Fibroblast of gingiva (primary cell): ENCODE results near the gene ANKRD34C.

Experiments
- DNase-seq: peaks from one replicate; pipeline ENCODE4 v3.0.0-alpha.2; 2011; ENCODE audit warnings: low read depth

The ANKRD34C gene

DNA sequence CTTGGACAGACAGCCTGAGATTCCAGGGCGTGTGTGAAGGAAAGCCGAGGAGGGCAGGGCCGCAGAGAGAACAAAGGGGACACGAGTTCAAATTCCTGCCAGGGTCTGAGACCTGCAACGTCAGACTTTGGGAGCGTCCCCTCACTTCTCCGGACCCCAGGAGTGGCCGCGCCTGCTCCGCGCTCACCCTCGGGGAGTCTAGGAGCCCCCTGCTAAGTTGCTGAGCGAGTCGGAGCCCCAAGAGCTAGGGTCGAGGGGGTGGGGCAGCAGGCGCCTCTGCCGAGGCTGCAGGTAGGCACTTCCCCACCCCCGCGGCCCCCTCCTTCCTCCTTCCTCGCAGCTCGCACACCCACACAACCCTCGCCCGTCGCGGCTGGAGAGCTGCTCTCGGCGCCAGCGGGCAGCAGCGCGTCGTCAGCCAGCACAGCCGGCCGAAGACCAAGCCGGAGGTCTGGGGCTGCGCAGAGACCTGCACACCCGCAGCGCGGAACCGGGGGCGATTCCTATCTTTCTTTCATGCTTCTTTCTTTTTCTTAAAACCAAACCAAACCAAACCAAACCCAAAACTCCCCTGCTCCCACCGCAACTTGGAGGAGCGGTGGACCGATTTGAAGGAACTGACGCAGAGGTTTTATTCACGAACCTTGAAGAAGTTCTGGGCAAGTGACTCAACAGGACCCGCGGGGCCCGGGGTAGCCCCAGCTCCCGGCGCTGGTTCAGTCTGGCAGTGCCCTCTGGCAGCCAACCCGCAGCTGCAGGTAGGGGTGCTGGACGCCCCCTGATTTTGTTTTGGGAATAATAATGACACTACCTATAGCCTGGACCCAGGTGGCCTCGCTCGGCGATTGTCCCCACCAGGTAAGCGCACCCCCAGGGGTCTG, at the start of gene ANKRD34C:
ANKRD34C (plus strand) TSS at position 352 of the 881 bp plus-strand sequence. CDS start 10,563 bp downstream, outside the sequence.
- DNase-seq = no peak

DNA sequence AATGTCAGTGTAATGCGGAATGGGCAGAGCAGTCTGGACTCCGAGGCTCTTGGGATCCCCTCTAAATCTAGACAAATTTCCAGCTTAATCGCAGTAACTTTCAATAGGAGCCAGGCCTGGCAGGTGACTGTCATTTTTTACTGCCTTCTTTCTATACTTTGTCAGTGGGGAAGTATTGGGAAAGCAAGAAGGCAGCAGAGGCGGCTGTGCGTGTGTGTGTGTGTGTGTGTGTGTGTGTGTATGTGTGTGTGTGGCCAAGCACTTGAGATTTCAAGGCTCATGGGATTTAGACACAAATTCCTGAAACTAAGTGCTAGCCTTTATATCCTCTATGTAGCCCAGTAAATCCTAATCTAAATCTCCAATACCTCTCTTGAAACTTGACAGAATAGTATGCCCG, 49.3 kb upstream of the ANKRD34C start:
- no peak for DNase-seq

DNA sequence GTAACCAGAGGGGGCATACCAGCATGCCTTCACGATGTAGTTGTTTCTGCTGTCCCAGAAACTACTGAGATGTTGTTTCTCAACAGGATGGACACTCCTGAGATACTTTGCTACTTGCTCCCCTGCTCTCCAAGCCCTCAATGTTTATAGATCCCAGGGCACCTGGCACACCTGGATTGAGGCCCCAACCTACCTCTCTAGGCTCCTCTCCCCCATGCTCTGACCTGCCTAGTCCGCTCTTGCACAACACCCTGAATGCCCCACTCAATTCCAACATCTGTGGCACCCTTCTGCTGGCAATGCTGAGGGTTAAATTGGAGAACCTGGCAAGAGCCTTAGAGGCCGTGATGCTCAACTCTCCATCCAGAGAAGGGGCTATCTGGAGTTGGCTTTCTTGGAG, 42.5 kb upstream of the ANKRD34C start:
- DNase-seq = no peak

DNA sequence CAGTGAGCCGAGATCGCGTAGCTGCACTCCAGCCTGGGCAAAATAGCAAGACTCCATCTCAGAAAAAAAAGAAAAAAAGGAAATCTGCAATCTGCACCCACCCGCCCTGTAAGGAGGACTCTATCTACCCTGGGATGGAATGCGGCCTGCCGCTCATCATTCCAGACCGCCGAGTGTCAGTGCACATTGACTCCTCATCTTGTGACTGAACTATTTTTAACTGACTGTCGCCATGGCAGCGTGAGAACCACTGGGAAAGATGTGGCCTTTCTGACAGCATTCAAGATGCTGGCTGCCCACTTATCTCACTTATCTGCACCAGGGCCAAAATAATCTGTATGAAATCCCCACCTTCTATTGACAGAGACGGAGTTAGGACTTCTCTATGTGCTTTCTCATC, 38.8 kb upstream of the ANKRD34C start:
- DNase-seq = no peak

DNA sequence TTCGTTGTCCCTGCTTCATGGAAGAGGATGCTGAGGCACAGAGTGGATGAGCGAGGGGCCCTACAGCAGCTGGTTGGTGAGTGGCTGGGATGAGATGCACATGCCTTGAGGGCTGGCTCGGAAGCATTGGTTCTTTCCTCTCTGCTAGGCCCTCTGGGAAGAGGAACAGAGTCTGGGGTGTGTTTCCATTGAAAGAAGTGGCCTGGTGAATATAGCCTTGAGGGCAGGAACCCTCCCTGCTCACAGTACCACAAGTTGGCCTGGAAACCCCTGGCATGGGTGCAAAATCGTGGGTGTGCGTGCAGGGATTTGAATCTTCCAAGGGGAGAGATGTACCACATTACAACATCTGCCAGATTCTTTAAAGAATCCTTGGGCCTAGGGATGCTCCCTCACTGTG, 37.6 kb upstream of the ANKRD34C start:
- no peak for DNase-seq

DNA sequence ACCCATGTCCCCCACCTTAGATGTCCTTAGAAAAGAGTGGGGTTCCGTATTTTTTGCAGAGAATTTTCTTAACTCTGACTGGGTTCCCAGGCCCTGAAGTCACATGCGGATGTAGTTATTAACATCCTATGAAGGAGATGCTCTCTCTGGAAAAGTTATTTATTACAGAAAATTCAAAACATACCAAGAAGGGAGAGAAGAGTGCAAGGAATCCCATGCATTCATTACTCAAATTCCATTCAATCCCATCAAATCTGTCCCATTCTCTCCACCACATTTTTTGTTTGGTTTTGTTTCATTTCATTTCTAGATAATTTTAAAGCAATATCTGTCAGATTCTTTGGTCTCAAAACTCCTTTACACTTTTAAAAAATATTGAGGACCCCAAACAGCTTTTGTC, 34.3 kb upstream of the ANKRD34C start:
- DNase-seq = no peak

DNA sequence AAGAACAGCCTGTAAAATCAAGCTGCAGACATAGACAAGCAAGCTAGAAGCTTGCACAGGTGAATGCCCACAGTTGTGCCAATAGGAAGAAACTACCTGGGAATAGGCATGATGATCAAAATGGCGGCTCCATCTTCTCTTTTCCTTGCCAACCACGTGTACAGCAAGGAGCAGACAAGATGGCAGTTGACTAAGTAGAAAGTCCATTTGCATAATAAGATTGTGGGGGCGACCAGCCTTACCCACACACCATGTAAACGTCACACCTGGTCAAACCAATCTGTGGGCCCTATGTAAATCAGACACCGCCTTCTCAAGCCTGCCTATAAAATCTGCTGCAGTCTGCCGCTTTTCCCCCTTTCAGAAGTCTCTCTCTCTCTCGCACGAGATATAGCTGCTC, 25.1 kb upstream of the ANKRD34C start:
- DNase-seq = no peak

DNA sequence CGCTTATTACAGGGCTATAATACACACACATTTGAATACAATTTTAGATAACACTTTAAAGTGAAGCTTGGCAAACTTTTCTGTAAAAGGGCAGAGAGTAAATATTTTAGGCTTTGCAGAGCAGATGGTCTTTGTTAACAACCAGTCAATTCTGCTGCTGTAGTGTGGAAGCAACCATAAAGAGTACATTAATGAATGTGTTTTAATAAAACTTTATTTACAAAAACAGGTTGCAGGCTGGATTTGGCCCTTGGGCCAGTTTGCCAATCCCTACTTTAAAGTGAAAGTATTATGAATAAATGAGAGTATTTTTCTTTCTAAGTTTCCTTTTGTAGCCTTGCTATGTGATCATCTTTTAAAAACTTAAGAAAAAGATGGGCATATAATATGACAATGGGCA, 20.7 kb upstream of the ANKRD34C start:
- no peak for DNase-seq

DNA sequence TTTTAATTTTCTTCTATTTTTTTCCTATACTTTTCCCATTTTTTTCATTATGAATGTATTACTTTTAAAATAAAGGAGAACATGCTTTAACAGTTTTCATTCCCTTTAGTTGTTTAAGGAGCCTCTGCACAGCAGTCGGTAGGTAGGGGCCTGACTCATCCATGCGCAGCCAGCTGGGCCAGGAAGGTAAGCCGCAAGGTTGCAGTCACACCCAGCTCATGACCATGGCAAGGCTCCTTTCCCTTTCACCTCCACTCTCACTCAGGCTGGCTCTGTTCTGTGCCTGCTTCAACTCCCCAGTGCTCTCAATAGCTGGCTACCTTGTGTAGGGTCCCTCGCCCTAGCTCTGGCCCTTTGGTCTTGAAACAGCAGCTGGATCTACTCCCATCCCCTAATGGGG, 17.4 kb upstream of the ANKRD34C start:
- no peak for DNase-seq

DNA sequence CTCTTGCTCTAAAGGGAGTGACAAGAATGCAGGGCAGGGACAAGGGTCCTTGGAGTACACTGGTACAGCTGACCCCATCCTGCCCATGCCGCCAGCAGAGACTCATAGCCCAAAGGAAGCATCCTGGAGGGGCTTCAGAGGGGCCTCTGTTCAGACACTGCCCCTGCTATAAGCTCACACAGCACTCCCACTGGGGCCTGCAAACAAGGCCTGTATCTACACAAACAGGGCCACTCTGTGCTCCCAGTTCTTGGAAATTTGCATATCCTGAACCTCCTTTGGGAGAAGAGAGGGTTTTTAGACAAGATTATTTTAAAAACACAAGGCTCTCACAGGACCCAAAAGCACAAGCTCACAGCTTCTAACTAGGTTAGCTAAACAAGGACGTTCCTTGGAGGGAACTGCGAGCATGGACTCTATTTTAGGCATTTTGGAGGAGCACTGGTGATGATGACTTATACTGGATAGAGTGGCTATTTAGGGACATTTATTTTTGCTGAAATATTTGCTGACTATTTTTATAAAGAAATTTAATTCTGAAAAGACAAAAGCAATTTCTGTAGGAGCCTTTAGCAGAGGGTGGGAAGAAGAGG, 16.4 kb upstream of the ANKRD34C start:
- DNase-seq = no peak

DNA sequence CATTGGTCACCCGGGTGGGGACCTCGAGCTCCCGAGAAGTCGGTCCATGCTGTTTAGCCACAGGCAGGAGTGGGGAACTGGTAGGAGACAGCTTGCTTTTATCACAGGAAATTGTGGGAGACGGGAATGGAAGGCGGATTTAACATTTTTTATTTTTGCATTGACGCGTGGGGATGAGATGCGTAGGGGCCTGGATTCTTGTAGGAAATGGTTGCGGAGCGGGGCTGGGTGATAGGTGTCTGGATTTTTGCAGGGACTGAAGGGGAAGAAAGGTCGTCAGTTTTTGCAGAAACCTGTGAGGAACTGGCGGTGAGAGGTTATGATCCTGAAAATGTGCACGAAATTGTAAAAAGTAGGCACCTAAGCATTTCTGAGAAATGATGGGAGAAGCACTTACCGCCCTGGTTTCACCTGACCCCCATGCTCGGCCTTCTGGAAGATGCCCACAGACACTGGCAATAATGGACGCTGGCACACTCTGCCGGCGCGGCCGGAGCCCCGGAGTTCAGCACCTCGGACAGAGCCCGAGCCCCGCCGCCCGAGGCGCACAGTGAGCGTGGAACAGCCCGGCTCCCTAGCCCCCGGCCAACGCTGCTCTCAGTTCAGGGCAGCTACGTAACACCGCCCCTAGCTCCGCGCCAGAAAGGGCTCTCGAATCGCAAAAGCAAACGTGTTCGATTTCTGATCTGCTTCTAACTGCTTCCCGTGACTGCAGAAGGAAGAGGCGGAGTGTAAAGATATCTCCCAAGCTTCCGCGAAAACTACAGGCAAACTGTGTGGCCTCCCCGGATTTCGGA, 928 bp downstream of the ANKRD34C start:
- peak; percentile 6 for DNase-seq

DNA sequence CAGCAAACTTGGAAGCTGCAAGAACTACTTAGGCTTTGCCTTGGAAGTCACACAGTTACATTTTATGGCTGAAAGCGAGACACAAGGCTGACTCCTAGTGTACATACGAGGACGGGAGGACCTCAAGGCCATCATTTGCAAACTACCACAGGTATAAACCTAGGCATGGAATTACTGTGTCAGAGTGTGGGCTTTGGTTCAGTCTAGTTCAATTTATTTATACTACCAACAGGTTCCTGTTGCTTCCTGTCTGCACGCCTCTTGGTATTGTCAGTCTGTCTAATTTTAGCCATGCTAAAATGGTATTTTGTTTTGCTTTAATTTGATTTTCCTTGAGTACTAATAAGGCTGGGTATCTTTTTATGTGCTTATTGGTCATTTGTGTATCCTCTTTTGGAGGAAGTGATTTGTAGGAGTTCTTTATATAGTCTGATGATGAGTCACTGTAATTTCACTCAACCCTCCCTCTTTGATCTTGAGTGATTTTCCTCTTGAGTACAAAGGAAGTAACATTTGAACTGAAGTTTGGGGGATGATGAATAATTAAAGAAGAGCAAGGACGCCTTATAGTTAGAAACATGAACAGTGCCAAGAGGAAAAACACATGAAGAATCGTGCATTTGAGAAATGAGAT, 8.2 kb downstream of the ANKRD34C start:
- DNase-seq = no peak

DNA sequence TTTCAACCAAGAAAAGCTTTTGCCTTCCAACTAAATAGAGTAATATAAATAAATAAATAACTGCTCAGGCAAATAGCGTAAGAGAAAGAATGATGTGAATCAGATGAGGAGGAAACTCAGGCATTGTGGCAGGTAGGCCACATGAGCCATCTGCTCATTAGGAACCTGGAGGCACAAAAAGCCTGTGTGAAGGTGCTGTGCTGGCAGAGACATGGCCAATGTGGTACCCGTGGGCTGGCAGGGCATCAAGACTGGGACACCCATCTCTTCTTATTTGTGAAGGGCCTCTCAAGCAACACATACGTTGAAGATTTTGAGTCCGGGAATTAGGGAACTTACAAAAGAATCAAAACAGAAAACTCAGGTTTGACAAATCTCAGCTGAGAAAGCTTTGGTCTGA, 9.5 kb downstream of the ANKRD34C start:
- no peak for DNase-seq

DNA sequence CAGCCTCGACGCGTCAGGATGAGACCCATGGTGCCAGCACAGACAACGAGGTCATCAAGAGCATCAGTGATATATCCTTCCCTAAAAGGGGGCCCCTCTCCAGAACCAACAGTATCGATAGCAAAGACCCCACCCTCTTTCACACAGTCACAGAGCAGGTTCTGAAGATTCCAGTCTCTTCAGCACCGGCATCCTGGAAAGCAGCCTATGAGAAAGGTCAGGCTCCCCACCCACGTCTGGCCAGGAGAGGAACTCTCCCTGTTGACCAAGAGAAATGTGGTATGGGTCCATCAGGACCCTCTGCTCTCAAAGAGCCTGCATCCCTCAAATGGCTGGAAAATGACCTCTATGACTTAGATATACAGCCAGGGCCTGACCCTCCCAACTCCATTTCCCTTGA, 11.6 kb downstream of the ANKRD34C start:
- no peak for DNase-seq

DNA sequence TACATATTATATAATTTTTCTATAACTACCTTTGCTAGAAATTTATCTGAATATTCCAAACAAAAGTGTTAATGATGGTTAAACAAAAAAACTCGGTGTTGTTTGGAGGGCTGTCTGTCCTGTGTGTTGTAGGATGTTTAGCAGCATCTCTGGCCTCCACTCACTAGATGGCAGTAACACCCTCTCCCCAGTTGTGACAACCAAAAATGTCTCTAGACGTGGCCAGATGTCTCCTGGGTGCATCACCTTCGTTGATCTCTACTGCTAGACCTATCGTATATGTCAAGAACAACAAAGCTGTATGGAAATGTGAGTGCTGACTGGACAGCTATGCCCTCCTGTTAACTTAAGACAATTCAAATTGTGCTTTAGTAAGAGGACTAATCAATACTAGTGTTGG, 14.1 kb downstream of the ANKRD34C start:
- no peak for DNase-seq

DNA sequence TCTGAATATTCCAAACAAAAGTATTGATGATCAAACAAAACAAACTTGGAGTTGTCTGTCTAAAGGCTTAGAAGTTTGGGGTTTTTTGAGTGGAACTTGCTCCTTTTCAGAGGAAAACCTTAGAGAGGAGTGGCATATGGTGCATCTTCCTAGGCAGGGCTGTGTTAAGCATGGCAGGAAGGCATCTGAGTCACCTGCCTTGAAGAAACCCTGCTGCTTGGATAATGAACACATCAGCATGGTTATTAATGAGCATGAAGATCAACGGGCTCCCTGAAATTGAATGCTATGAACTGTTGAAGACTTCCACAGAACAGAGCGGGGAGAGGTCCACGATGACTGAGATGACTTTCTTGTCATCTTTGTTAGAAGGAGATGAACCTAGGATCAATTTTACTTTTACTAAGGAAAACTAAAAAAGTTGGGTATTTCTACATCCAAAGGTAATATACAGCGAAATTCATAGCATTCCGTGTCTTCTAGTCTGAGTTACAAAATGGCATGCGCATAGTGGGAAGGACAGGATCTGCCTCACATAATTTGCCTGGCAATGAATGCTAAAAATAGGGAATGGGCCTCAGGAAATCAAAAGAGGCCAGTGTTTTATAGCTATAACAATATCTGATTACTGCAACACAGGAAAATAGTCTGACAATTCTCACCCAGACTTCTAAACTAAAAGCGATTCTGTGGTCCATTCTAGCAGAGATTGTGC, 16.8 kb downstream of the ANKRD34C start:
- DNase-seq = no peak

DNA sequence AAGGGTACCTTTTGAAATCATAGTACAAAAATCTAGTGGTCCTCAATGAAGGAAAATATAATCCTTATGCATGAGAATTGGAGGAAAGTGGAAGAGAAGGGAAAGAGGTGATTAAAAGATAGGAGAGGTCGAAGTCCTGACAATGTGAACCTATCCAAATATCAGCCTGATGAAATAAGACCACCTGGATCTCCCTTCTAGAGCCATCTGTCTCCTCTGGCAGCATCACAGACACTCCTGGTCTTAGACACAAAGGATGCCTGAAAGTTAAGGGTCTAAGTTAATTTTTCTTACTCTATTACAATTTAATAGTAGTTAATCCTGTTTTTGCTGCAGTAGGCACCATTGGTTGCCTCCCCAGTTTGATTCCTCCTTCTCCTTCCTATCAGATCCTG, 17.3 kb downstream of the ANKRD34C start:
- DNase-seq = no peak

DNA sequence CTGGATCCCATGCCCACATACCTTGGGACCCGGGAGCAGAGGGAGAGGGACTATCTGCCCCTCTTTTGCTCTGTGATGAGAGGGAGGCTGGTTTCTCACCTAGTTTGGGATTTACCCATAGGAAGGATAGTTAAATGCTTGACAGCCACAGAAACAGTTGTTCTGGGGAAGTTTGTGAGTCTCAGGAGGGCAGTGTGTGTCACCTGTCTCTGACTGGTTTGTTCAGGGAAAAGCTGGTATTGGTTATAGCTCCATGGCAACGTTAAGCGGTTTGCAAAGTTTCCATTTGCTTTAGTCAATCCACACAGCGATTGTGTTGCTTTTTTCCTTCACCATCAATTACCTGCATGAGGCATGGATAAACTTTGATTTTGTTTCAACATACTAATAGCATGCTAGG, 24.7 kb downstream of the ANKRD34C start:
- no peak for DNase-seq

DNA sequence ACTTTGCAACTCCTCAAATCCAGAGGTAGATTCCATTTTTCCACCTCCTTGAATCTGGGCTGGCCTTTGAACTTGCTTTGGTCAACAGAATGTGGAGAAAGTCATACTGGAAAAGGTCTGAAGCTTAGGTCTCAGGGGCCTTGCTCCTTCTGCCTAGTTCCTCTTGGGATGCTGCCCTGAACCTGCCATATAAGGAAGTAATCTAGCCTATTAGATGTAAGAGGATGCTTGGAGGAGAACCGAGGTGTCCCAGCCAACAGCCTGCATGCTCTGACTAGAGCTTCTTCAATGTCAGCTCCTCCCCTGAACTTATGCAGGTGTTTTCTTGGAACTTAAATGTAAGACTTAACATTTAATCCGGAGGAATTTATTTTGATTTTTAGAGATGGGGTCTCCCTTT, 26.4 kb downstream of the ANKRD34C start:
- DNase-seq = no peak

DNA sequence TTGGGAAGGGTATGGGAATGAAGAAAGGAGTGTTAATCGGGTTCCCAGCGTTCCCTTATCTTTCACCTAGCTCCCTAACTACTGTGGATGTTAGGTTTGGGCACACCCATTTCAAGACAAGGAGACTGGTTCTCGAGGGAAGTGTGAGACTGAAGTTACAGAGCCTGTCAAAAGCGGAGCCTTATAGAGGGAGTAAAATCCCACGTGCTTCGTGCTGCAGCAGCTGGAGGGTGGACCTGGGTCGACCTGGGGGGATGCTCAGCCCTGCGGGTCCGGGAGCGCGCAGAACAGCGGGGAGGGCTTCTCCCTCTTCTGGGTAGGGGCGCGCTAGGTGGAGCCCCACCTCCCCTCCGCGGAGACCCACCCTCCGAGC, 28.1 kb downstream of the ANKRD34C start:
- no peak for DNase-seq

DNA sequence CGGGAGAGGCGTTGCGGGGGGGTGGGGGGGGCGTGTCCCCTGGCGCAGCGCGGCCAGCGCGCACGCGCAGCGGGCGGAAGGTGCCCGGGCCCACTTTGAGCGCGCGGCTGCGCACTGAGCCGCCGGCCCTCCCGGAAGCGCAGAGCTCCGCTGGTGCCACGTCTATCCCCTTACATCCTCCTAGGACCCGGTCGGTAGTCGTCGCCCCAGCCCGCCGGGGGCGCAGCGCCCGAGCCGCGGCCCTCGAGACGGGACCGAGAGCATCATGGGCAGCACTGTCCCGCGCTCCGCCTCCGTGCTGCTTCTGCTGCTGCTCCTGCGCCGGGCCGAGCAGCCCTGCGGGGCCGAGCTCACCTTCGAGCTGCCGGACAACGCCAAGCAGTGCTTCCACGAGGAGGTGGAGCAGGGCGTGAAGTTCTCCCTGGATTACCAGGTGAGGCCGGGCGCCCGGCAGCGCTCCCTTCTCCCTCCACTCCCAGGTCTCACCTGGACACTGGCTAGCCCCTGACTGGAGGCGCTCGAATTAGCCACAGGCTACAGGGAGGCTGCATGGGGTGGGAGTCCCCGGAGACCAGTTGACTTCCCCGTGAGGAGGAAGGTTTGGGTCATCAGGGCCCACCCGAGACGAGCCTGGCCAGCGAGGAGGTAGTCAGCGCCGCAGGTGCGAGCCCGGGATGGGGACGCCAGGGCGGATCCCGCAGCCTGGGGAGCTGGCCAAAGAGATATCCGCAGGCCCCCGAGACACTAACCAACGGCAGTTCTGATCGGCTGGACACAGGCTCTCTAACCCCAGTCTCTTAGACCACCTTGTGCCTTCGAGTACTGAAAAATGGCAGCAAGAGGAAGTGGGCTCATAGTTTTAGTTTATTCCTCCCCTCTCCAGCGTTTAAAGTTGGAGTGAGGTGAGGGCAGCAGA, 28.7 kb downstream of the ANKRD34C start, which contains the start of gene TMED3:
TMED3 (plus strand) TSS at position 128 of the 916 bp plus-strand sequence; CDS start at position 266, 138 bp downstream.
- peak; percentile 85 for DNase-seq
